Sigmoid colon (tissue), 4 donors: ENCODE measurements around the gene GSTM5.

Experiments used
- CTCF ChIP-seq, 4 experiments: fragments of 450-650 bp in 3 of 4; fragments of 200-600 bp in 1 of 4; IDR thresholded peaks; one replicate each; pipeline ENCODE4 v1.5.1; 2016 to 2019; ENCODE audit warnings: antibody characterized with exemption in 4 of 4, mild to moderate bottlenecking in 3 of 4, moderate library complexity in 2 of 4
- EP300 ChIP-seq, 4 donors: sonication (generic); formaldehyde crosslinking; IDR thresholded peaks; one replicate each; pipeline ENCODE4 v1.6.1; 2017; ENCODE audit warnings: antibody characterized with exemption in 4 of 4
- POLR2A ChIP-seq, 2 donors: fragments of 450-650 bp; IDR thresholded peaks; one replicate each; pipeline ENCODE4 v1.6.1; 2016; ENCODE audit warnings: antibody characterized with exemption in 2 of 2, mild to moderate bottlenecking in 2 of 2, moderate library complexity in 2 of 2
- POLR2AphosphoS5 ChIP-seq, 4 donors: sonication (generic); formaldehyde crosslinking; IDR thresholded peaks; one replicate each; pipeline ENCODE4 v1.6.1; 2017; ENCODE audit warnings: antibody characterized with exemption in 4 of 4

GRCh38 chr1:109730666-109731065, 18.6 kb downstream of the GSTM5 start:
- TF ChIP-seq CTCF (IDR thresholded peaks at IDR 0.05) = no peak
- TF ChIP-seq POLR2A (IDR thresholded peaks at IDR 0.05) = no peak
- no peak for TF ChIP-seq POLR2AphosphoS5 (IDR thresholded peaks at IDR 0.05)
- no peak for TF ChIP-seq EP300 (IDR thresholded peaks at IDR 0.05)
